ENCODE results near the gene UIMC1.

The UIMC1 gene

GRCh38 chr5:177006265-177006972 lies at the start of gene UIMC1:
Gene UIMC1, minus strand, starts transcription at chr5:177006779. Its CDS starts 24,164 bp downstream, at chr5:176982615.
- TF ChIP-seq GATA3 (IDR thresholded peaks at IDR 0.05; ENCODE audit: low read depth, low read length) (no peak), GATA2 (IDR thresholded peaks at IDR 0.05; ENCODE audit: low read depth, low read length) (no peak)

GRCh38 chr5:177049285-177049684 lies 42.7 kb upstream of the UIMC1 start:
- TF ChIP-seq GATA2 (IDR thresholded peaks at IDR 0.05; ENCODE audit: low read depth, low read length) (no peak), GATA3 (IDR thresholded peaks at IDR 0.05; ENCODE audit: low read depth, low read length) (no peak)

GRCh38 chr5:177045631-177046030 lies 39.1 kb upstream of the UIMC1 start:
- TF ChIP-seq GATA3 (IDR thresholded peaks at IDR 0.05; ENCODE audit: low read depth, low read length) (no peak), GATA2 (IDR thresholded peaks at IDR 0.05; ENCODE audit: low read depth, low read length) (no peak)

- TF ChIP-seq GATA3 (IDR thresholded peaks at IDR 0.05; ENCODE audit: low read depth, low read length) (no peak), GATA2 (IDR thresholded peaks at IDR 0.05; ENCODE audit: low read depth, low read length) (no peak)
These were observed 38.1 kb upstream of the UIMC1 start for GRCh38 chr5:177044641-177045040.

- TF ChIP-seq GATA2 (IDR thresholded peaks at IDR 0.05; ENCODE audit: low read depth, low read length) (no peak), GATA3 (IDR thresholded peaks at IDR 0.05; ENCODE audit: low read depth, low read length) (no peak)
These were observed 37.4 kb upstream of the UIMC1 start for GRCh38 chr5:177043958-177044357.

- no peak for TF ChIP-seq GATA3 (IDR thresholded peaks at IDR 0.05; ENCODE audit: low read depth, low read length)
These were observed 36.5 kb upstream of the UIMC1 start for GRCh38 chr5:177043114-177043513.

GRCh38 chr5:177041936-177042335 lies 35.4 kb upstream of the UIMC1 start:
- no peak for TF ChIP-seq GATA3 (IDR thresholded peaks at IDR 0.05; ENCODE audit: low read depth, low read length)
- no peak for TF ChIP-seq GATA2 (IDR thresholded peaks at IDR 0.05; ENCODE audit: low read depth, low read length)

GRCh38 chr5:177040814-177041420 lies 34.3 kb upstream of the UIMC1 start:
- TF ChIP-seq GATA3 (IDR thresholded peaks at IDR 0.05; ENCODE audit: low read depth, low read length) = no peak
- TF ChIP-seq GATA2 (IDR thresholded peaks at IDR 0.05; ENCODE audit: low read depth, low read length) = no peak

GRCh38 chr5:177036921-177037320 lies 30.3 kb upstream of the UIMC1 start:
- no peak for TF ChIP-seq GATA2 (IDR thresholded peaks at IDR 0.05; ENCODE audit: low read depth, low read length)
- TF ChIP-seq GATA3 (IDR thresholded peaks at IDR 0.05; ENCODE audit: low read depth, low read length) = no peak

GRCh38 chr5:177036443-177036842 lies 29.9 kb upstream of the UIMC1 start:
- no peak for TF ChIP-seq GATA3 (IDR thresholded peaks at IDR 0.05; ENCODE audit: low read depth, low read length)
- no peak for TF ChIP-seq GATA2 (IDR thresholded peaks at IDR 0.05; ENCODE audit: low read depth, low read length)

GRCh38 chr5:177035976-177036375 lies 29.4 kb upstream of the UIMC1 start:
- TF ChIP-seq GATA2 (IDR thresholded peaks at IDR 0.05; ENCODE audit: low read depth, low read length) = no peak
- TF ChIP-seq GATA3 (IDR thresholded peaks at IDR 0.05; ENCODE audit: low read depth, low read length) = no peak

- TF ChIP-seq GATA3 (IDR thresholded peaks at IDR 0.05; ENCODE audit: low read depth, low read length) = no peak
- no peak for TF ChIP-seq GATA2 (IDR thresholded peaks at IDR 0.05; ENCODE audit: low read depth, low read length)
These were observed 22.9 kb upstream of the UIMC1 start for GRCh38 chr5:177029498-177029897.

GRCh38 chr5:177027665-177028064 lies 21.1 kb upstream of the UIMC1 start:
- no peak for TF ChIP-seq GATA3 (IDR thresholded peaks at IDR 0.05; ENCODE audit: low read depth, low read length)
- no peak for TF ChIP-seq GATA2 (IDR thresholded peaks at IDR 0.05; ENCODE audit: low read depth, low read length)

GRCh38 chr5:177025101-177025601 lies 18.6 kb upstream of the UIMC1 start:
- TF ChIP-seq GATA2 (IDR thresholded peaks at IDR 0.05; ENCODE audit: low read depth, low read length) (no peak), GATA3 (IDR thresholded peaks at IDR 0.05; ENCODE audit: low read depth, low read length) (no peak)

- TF ChIP-seq GATA2 (IDR thresholded peaks at IDR 0.05; ENCODE audit: low read depth, low read length) (no peak), GATA3 (IDR thresholded peaks at IDR 0.05; ENCODE audit: low read depth, low read length) (no peak)
These were observed 18.0 kb upstream of the UIMC1 start for GRCh38 chr5:177024559-177024958.
